Measurements from ENCODE around the gene PRR12. TPM values are rescaled to one million over a fixed set of nuclear protein-coding genes. Genes with fewer than 3 reads are reported as not detected.

PRR12 gene
- polyA plus RNA-seq, 4 donors = 2.4 to 18.4 (median 8.0) TPM

- H3K36me3 ChIP-seq (ENCODE audit: control insufficient read depth in 3 of 3, insufficient read depth in 2 of 3, low read depth in 1 of 3, low read length in 3 of 3) = peaks cover 0 to 30% (median 12%) of the 10 kb centered on the region in 3 donors
- FAIRE-seq = no peak
- peaks cover 0 to 23% (median 8%) of the 10 kb centered on the region in 3 donors for H3K4me1 ChIP-seq (ENCODE audit: control insufficient read depth in 3 of 3, insufficient read depth in 2 of 3, low read depth in 1 of 3, low read length in 2 of 3)
- 0 to 1% (median 0%) methylated on average over 35 to 51 of the region's 51 CpGs for WGBS, 3 donors
- H3K9me3 ChIP-seq (ENCODE audit: control insufficient read depth in 2 of 2, insufficient read depth in 1 of 2, low read depth in 1 of 2, low read length in 1 of 2) = no peaks in the 10 kb centered on the region
- peak; percentile 38 to 72 for DNase-seq
- H3K27ac ChIP-seq (ENCODE audit: low read depth in 1 of 3, low read length in 2 of 3) = peak overlapping the region; percentile 17 to 93 (median 81)
- H3K27me3 ChIP-seq (ENCODE audit: control insufficient read depth in 3 of 3, insufficient read depth in 3 of 3, low read length in 3 of 3) = no peaks in the 10 kb centered on the region
- peak overlapping the region; percentile 69 to 93 (median 71) for H3K4me3 ChIP-seq (ENCODE audit: low read depth in 1 of 3, low read length in 3 of 3)
Measured at GRCh38 chr19:49591731-49592485, 926 bp downstream of the PRR12 start.

GRCh38 chr19:49592486-49593232 lies 1.7 kb downstream of the PRR12 start:
- peak overlapping the region; percentile 25 to 93 (median 69) for H3K4me3 ChIP-seq (ENCODE audit: low read depth in 1 of 3, low read length in 3 of 3)
- H3K27me3 ChIP-seq (ENCODE audit: control insufficient read depth in 3 of 3, insufficient read depth in 3 of 3, low read length in 3 of 3) = no peaks in the 10 kb centered on the region
- no peaks in the 10 kb centered on the region for H3K9me3 ChIP-seq (ENCODE audit: control insufficient read depth in 2 of 2, insufficient read depth in 1 of 2, low read depth in 1 of 2, low read length in 1 of 2)
- FAIRE-seq = no peak
- 1 to 3% (median 2%) methylated on average over 28 of the region's 28 CpGs for WGBS, 3 donors
- H3K36me3 ChIP-seq (ENCODE audit: control insufficient read depth in 3 of 3, insufficient read depth in 2 of 3, low read depth in 1 of 3, low read length in 3 of 3) = peaks cover 0 to 37% (median 12%) of the 10 kb centered on the region in 3 donors
- H3K4me1 ChIP-seq (ENCODE audit: control insufficient read depth in 3 of 3, insufficient read depth in 2 of 3, low read depth in 1 of 3, low read length in 2 of 3) = peaks cover 0 to 23% (median 8%) of the 10 kb centered on the region in 3 donors
- H3K27ac ChIP-seq (ENCODE audit: low read depth in 1 of 3, low read length in 2 of 3) = peak overlapping the region; percentile 17 to 93 (median 81)
- peak; percentile 36 to 46 for DNase-seq

GRCh38 chr19:49593233-49594113 lies 2.5 kb downstream of the PRR12 start:
- WGBS, 3 donors = 4 to 7% (median 5%) methylated on average over 24 to 27 of the region's 27 CpGs
- peaks cover 0 to 23% (median 8%) of the 10 kb centered on the region in 3 donors for H3K4me1 ChIP-seq (ENCODE audit: control insufficient read depth in 3 of 3, insufficient read depth in 2 of 3, low read depth in 1 of 3, low read length in 2 of 3)
- H3K9me3 ChIP-seq (ENCODE audit: control insufficient read depth in 2 of 2, insufficient read depth in 1 of 2, low read depth in 1 of 2, low read length in 1 of 2) = no peaks in the 10 kb centered on the region
- H3K27ac ChIP-seq (ENCODE audit: low read depth in 1 of 3, low read length in 2 of 3) = peak overlapping the region; percentile 79 to 93 (median 81)
- peaks cover 0 to 43% (median 12%) of the 10 kb centered on the region in 3 donors for H3K36me3 ChIP-seq (ENCODE audit: control insufficient read depth in 3 of 3, insufficient read depth in 2 of 3, low read depth in 1 of 3, low read length in 3 of 3)
- no peak for FAIRE-seq
- peak overlapping the region; percentile 25 to 93 (median 69) for H3K4me3 ChIP-seq (ENCODE audit: low read depth in 1 of 3, low read length in 3 of 3)
- H3K27me3 ChIP-seq (ENCODE audit: control insufficient read depth in 3 of 3, insufficient read depth in 3 of 3, low read length in 3 of 3) = no peaks in the 10 kb centered on the region
- DNase-seq = peak; percentile 93 to 95

- Histone ChIP-seq H3K4me3 (ENCODE audit: low read depth in 1 of 3, low read length in 3 of 3) (peak overlapping the region in 1 of 3 donors; percentile 4), H3K36me3 (ENCODE audit: control insufficient read depth in 3 of 3, insufficient read depth in 2 of 3, low read depth in 1 of 3, low read length in 3 of 3) (peaks cover 0 to 52% (median 12%) of the 10 kb centered on the region in 3 donors), H3K27ac (ENCODE audit: low read depth in 1 of 3, low read length in 2 of 3) (peak overlapping the region; percentile 67 to 80 (median 79)), H3K27me3 (ENCODE audit: control insufficient read depth in 3 of 3, insufficient read depth in 3 of 3, low read length in 3 of 3) (no peaks in the 10 kb centered on the region), H3K4me1 (ENCODE audit: control insufficient read depth in 3 of 3, insufficient read depth in 2 of 3, low read depth in 1 of 3, low read length in 2 of 3) (peaks cover 0 to 23% (median 8%) of the 10 kb centered on the region in 3 donors), H3K9me3 (ENCODE audit: control insufficient read depth in 2 of 2, insufficient read depth in 1 of 2, low read depth in 1 of 2, low read length in 1 of 2) (no peaks in the 10 kb centered on the region)
- 91 to 93% (median 92%) methylated on average over 34 to 35 of the region's 35 CpGs for WGBS, 3 donors
- FAIRE-seq (no peak), DNase-seq (no peak)
Measured at GRCh38 chr19:49594157-49594992, 3.4 kb downstream of the PRR12 start.

- WGBS, 3 donors = 91 to 93% (median 93%) methylated on average over 33 to 35 of the region's 35 CpGs
- Histone ChIP-seq H3K9me3 (ENCODE audit: control insufficient read depth in 2 of 2, insufficient read depth in 1 of 2, low read depth in 1 of 2, low read length in 1 of 2) (no peaks in the 10 kb centered on the region), H3K4me3 (ENCODE audit: low read depth in 1 of 3, low read length in 3 of 3) (peak overlapping the region in 1 of 3 donors; percentile 4), H3K27me3 (ENCODE audit: control insufficient read depth in 3 of 3, insufficient read depth in 3 of 3, low read length in 3 of 3) (no peaks in the 10 kb centered on the region), H3K27ac (ENCODE audit: low read depth in 1 of 3, low read length in 2 of 3) (peak overlapping the region in 1 of 3 donors; percentile 26), H3K36me3 (ENCODE audit: control insufficient read depth in 3 of 3, insufficient read depth in 2 of 3, low read depth in 1 of 3, low read length in 3 of 3) (peaks cover 5 to 61% (median 19%) of the 10 kb centered on the region in 3 donors), H3K4me1 (ENCODE audit: control insufficient read depth in 3 of 3, insufficient read depth in 2 of 3, low read depth in 1 of 3, low read length in 2 of 3) (peaks cover 0 to 21% (median 8%) of the 10 kb centered on the region in 3 donors)
- FAIRE-seq (no peak), DNase-seq (no peak)
Measured at GRCh38 chr19:49594993-49595818, 4.2 kb downstream of the PRR12 start.

GRCh38 chr19:49595819-49596404 lies 4.9 kb downstream of the PRR12 start:
- H3K36me3 ChIP-seq (ENCODE audit: control insufficient read depth in 3 of 3, insufficient read depth in 2 of 3, low read depth in 1 of 3, low read length in 3 of 3) = peaks cover 5 to 68% (median 20%) of the 10 kb centered on the region in 3 donors
- no peak for DNase-seq
- no peak overlapping the region for H3K4me3 ChIP-seq (ENCODE audit: low read depth in 1 of 3, low read length in 3 of 3)
- FAIRE-seq = no peak
- no peak overlapping the region for H3K27ac ChIP-seq (ENCODE audit: low read depth in 1 of 3, low read length in 2 of 3)
- H3K4me1 ChIP-seq (ENCODE audit: control insufficient read depth in 3 of 3, insufficient read depth in 2 of 3, low read depth in 1 of 3, low read length in 2 of 3) = peaks cover 0 to 17% (median 8%) of the 10 kb centered on the region in 3 donors
- 95 to 96% (median 95%) methylated on average over 24 to 32 of the region's 32 CpGs for WGBS, 3 donors
- H3K9me3 ChIP-seq (ENCODE audit: control insufficient read depth in 2 of 2, insufficient read depth in 1 of 2, low read depth in 1 of 2, low read length in 1 of 2) = no peaks in the 10 kb centered on the region
- no peaks in the 10 kb centered on the region for H3K27me3 ChIP-seq (ENCODE audit: control insufficient read depth in 3 of 3, insufficient read depth in 3 of 3, low read length in 3 of 3)
